A549 treated with Mapracorat at 1 μM for 4 hours (cell line): Measurements from ENCODE around the gene CD164. TPM values are rescaled to one million over a fixed set of nuclear protein-coding genes. Genes with fewer than 3 reads are reported as not detected.

Source experiments
- total RNA-seq: library from RNA; stranded (reverse); fragments of 200-300 nt; extraction: Qiagen RNA extraction; gene quantifications from 5 replicates; pipeline ENCODE4 v1.2.3, GENCODE V29; 2022

The CD164 gene
- total RNA-seq, result 90.2 to 113 TPM (median 108 TPM) in 5 replicates

DNA sequence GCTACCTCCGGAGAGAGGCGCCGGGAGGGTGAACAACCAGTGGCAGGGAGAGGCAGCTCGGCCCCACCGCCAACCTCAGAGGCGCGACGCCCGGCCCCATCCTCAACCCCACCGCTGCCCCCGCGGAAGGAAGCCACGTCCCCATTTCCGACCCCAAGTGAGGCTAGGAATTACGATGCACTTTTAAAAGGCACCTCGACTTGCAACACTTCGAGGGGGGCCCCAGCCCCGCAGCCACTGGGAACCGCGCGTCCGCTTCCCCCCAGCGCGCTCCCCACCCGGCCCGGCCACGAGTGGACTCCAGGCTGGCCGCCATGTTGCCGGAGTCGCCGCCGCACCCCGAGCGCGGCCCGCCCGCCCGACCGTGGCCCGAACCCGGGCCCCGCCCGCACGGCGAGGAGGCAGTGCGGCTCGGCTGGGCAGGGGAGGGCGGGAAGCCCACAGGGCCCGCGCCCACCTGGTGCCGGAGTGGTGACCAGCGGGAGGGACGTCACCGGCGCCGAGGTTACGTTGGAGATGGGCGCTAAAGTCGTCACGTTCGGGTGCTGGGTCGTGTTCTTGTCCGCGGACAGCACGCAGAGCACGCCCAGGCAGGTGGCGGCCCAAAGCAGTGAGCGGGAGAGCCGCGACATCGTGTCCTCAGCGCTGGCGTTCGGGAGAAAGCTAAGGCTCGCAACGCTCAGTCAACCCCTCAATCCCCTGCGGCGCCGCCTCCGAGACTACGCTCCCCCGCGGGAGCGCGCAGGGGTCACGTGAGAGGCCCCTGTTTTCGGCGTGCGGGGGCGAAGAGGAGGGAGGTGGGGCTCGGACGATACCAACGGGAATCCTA is at the start of gene CD164:
TSS of gene CD164 (minus strand) at position 721 of the 829 bp plus-strand sequence. CDS start at position 632, 89 bp downstream.

Other genes starting within 250 kb of the CD164 start
- gene PPIL6, start 58.2 kb upstream of the CD164 start, total RNA-seq, result 2.5 to 3.6 TPM (median 2.9 TPM) in 5 replicates
- 12.4 to 16.5 TPM (median 14.9 TPM) in 5 replicates for gene SMPD2, start 58.3 kb upstream of the CD164 start, total RNA-seq
- gene MICAL1, start 73.3 kb upstream of the CD164 start, total RNA-seq, result 11.5 to 19.0 TPM (median 17.5 TPM) in 5 replicates
- gene ZBTB24, start 100.8 kb upstream of the CD164 start, total RNA-seq, result 4.1 to 4.8 TPM (median 4.5 TPM) in 5 replicates